Chondrocyte (in vitro differentiated cells): ENCODE measurements around the gene CAVIN1. TPM values are rescaled to one million over a fixed set of nuclear protein-coding genes. Genes with fewer than 3 reads are reported as not detected.
A peak's percentile ranks its signal among the peaks of the same experiment; 100 is the strongest.
"Not testable (repeated sequence)": the region's sequence is repeated elsewhere in the genome, so short reads cannot be mapped to it uniquely, and the experiment has no call there.

Source experiments
- DNase-seq: peaks from one replicate; pipeline ENCODE4 v3.0.0; 2021; ENCODE audit warnings: mixed read lengths, low spot score
- H3K27ac Mint-ChIP-seq: one replicate; pipeline ENCODE4 v1.8.0; 2021; ENCODE audit warnings: mild to moderate bottlenecking, moderate library complexity, mixed read lengths; ENCODE audit not compliant: unreplicated experiment
- H3K27me3 Mint-ChIP-seq: 2 replicates; pipeline ENCODE4 v1.8.0; 2021; ENCODE audit warnings: low read depth, mixed read lengths
- H3K36me3 Mint-ChIP-seq: 2 replicates; pipeline ENCODE4 v1.8.0; 2021; ENCODE audit warnings: low read depth, mixed read lengths
- H3K4me1 Mint-ChIP-seq: 2 replicates; pipeline ENCODE4 v1.8.0; 2021; ENCODE audit warnings: low read depth, mild to moderate bottlenecking, mixed read lengths
- H3K4me3 Mint-ChIP-seq: one replicate; pipeline ENCODE4 v1.8.0; 2021; ENCODE audit warnings: mild to moderate bottlenecking, moderate library complexity, mixed read lengths; ENCODE audit not compliant: unreplicated experiment
- H3K9me3 Mint-ChIP-seq: 2 replicates; pipeline ENCODE4 v1.8.0; 2021; ENCODE audit warnings: low read depth, mixed read lengths
- total RNA-seq: library from RNA; stranded (reverse); gene quantifications from 3 replicates; pipeline ENCODE4 v1.2.1, GENCODE V29; 2021
- TF ChIP-seq, protein P1 (sequence below): fragments of 200-600 bp; sonication (generic); IDR thresholded peaks from 2 replicates; pipeline ENCODE4 v1.5.0; 2021; ENCODE audit warnings: antibody characterized with exemption, mild to moderate bottlenecking, moderate library complexity

Gene CAVIN1
- total RNA-seq, 1 donor from 2014 or later: 877 TPM

- Mint-ChIP-seq H3K27me3 (no peaks in the 10 kb centered on the region), H3K4me1 (peaks cover 72% of the 10 kb centered on the region), H3K27ac (peak overlapping the region; percentile 91), H3K9me3 (no peaks in the 10 kb centered on the region), H3K4me3 (no peak overlapping the region), H3K36me3 (no peaks in the 10 kb centered on the region)
- DNase-seq: no peak
- TF ChIP-seq, protein P1, sequence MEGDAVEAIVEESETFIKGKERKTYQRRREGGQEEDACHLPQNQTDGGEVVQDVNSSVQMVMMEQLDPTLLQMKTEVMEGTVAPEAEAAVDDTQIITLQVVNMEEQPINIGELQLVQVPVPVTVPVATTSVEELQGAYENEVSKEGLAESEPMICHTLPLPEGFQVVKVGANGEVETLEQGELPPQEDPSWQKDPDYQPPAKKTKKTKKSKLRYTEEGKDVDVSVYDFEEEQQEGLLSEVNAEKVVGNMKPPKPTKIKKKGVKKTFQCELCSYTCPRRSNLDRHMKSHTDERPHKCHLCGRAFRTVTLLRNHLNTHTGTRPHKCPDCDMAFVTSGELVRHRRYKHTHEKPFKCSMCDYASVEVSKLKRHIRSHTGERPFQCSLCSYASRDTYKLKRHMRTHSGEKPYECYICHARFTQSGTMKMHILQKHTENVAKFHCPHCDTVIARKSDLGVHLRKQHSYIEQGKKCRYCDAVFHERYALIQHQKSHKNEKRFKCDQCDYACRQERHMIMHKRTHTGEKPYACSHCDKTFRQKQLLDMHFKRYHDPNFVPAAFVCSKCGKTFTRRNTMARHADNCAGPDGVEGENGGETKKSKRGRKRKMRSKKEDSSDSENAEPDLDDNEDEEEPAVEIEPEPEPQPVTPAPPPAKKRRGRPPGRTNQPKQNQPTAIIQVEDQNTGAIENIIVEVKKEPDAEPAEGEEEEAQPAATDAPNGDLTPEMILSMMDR: no peak
These were observed 57.9 kb downstream of the CAVIN1 start for GRCh38 chr17:42365136-42365535.

GRCh38 chr17:42363767-42364585 lies 59.1 kb downstream of the CAVIN1 start:
- H3K9me3 Mint-ChIP-seq: no peaks in the 10 kb centered on the region
- no peaks in the 10 kb centered on the region for H3K27me3 Mint-ChIP-seq
- H3K4me1 Mint-ChIP-seq: peaks cover 74% of the 10 kb centered on the region
- H3K27ac Mint-ChIP-seq: peak overlapping the region; percentile 91
- TF ChIP-seq, protein P1: peak; percentile 11
- H3K36me3 Mint-ChIP-seq: no peaks in the 10 kb centered on the region
- peak overlapping the region; percentile 3 for H3K4me3 Mint-ChIP-seq
- no peak for DNase-seq

DNA sequence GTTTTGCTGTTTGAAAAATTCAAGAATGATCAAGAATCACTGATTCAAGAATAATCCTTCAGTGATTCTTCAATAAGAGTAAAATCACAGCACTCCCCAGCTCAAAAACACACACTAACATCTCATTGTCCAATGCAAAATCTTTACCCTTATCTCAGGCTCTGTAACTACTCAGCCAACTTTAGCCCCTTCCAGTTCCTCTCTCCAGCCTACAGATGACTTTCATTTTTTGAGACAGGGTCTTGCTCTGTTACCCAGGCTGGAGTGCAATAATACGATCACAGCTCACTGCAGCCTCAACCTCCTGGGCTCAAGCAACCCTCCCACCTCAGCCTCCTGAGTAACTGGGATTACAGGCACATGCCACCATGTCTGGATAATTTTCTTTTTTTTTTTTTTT lies 59.8 kb downstream of the CAVIN1 start:
- H3K27ac Mint-ChIP-seq: peak overlapping the region; percentile 91

GRCh38 chr17:42362245-42362961 lies 60.7 kb downstream of the CAVIN1 start:
- no peaks in the 10 kb centered on the region for H3K36me3 Mint-ChIP-seq
- H3K9me3 Mint-ChIP-seq: no peaks in the 10 kb centered on the region
- no peaks in the 10 kb centered on the region for H3K27me3 Mint-ChIP-seq
- no peak overlapping the region for H3K4me3 Mint-ChIP-seq
- H3K4me1 Mint-ChIP-seq: peaks cover 76% of the 10 kb centered on the region
- TF ChIP-seq, protein P1: no peak
- DNase-seq: no peak
- peak overlapping the region; percentile 91 for H3K27ac Mint-ChIP-seq

More for the DNA sequence above, 59.8 kb downstream of the CAVIN1 start:
- no peaks in the 10 kb centered on the region for H3K36me3 Mint-ChIP-seq
- DNase-seq: no peak
- H3K27me3 Mint-ChIP-seq: no peaks in the 10 kb centered on the region
- no peak overlapping the region for H3K4me3 Mint-ChIP-seq
- H3K4me1 Mint-ChIP-seq: peaks cover 80% of the 10 kb centered on the region
- no peaks in the 10 kb centered on the region for H3K9me3 Mint-ChIP-seq
- TF ChIP-seq, protein P1: no peak

DNA sequence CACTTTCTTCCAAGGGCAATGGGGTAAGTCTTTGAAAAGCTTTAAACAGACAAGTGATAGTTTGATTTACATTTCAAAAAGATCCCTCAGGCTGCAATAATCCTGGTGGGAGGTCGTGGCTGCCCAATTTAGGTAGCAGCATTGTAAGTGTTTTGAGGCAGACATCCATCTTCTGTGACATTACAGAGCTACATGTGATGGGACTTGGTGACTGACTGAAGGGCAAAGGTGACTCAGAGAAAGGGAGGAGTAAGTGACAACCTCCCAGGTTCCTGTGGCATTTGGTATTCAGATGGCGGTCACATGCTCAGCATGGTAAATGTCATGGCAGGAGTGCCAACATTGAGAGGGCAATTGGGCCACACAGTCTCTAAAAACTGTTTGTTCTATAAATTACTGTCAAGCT lies 61.3 kb downstream of the CAVIN1 start:
- no peaks in the 10 kb centered on the region for H3K27me3 Mint-ChIP-seq
- no peaks in the 10 kb centered on the region for H3K9me3 Mint-ChIP-seq
- H3K36me3 Mint-ChIP-seq: no peaks in the 10 kb centered on the region
- H3K4me3 Mint-ChIP-seq: no peak overlapping the region
- H3K27ac Mint-ChIP-seq: peak overlapping the region; percentile 91
- peaks cover 72% of the 10 kb centered on the region for H3K4me1 Mint-ChIP-seq
- no peak for DNase-seq
- TF ChIP-seq, protein P1: no peak

GRCh38 chr17:42360388-42360787 lies 62.7 kb downstream of the CAVIN1 start:
- not testable (repeated sequence) for H3K27me3 Mint-ChIP-seq, DNase-seq, H3K4me3 Mint-ChIP-seq, H3K36me3 Mint-ChIP-seq, H3K9me3 Mint-ChIP-seq, H3K27ac Mint-ChIP-seq
- peaks cover 65% of the 10 kb centered on the region for H3K4me1 Mint-ChIP-seq
